ENCODE data around the gene CLRN3.

Gene CLRN3, protein sequence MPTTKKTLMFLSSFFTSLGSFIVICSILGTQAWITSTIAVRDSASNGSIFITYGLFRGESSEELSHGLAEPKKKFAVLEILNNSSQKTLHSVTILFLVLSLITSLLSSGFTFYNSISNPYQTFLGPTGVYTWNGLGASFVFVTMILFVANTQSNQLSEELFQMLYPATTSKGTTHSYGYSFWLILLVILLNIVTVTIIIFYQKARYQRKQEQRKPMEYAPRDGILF

DNA sequence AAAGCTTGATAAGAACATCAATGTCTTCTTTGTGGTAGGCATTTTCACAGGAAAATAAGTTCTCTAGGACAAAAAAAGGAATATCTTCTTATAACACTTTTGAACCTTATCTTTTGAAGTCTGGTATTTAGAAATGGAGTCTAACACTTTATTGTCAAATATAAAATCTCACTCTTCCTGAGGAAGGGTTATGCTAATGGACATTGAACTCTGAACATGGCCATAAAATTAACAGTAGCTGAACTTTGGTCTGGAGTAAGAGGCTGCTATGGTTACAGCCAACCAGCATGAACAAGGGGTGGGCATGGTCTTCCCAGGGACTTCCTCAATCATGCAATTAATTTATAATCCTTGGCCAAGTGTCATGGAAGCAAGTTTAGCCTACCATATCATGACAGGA is at the start of gene CLRN3:
Gene CLRN3, minus strand, starts transcription at position 199 of the 400 bp plus-strand sequence. Its CDS starts 157 bp downstream, at position 42.
- no peak for DNase-seq

GRCh38 chr10:127940866-127941640 is 48.3 kb upstream of the CLRN3 start:
- peak; percentile 17 for DNase-seq

DNA sequence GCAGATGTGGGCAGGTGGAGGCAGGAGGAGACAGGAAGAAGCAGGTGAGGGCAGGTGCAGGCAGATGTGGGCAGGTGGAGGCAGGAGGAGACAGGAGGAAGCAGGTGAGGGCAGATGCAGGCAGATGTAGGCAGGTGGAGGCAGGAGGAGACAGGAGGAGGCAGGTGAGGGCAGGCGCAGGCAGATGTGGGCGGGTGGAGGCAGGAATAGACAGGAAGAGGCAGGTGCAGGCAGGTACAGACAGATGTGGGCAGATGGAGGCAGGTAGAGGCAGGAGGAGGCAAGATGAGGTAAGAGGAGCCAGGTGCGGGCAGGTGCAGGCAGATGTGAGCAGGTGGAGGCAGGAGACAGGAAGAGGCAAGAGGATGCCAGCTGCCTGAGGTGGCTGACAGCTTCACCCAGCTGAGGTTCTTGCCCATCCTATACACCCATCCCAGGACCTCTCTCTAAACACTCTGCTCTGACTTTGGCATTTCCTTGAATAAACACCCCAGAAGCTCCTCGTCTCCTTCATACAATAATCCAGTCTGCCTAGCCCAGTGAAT is 47.1 kb upstream of the CLRN3 start:
- DNase-seq: peak; percentile 4

DNA sequence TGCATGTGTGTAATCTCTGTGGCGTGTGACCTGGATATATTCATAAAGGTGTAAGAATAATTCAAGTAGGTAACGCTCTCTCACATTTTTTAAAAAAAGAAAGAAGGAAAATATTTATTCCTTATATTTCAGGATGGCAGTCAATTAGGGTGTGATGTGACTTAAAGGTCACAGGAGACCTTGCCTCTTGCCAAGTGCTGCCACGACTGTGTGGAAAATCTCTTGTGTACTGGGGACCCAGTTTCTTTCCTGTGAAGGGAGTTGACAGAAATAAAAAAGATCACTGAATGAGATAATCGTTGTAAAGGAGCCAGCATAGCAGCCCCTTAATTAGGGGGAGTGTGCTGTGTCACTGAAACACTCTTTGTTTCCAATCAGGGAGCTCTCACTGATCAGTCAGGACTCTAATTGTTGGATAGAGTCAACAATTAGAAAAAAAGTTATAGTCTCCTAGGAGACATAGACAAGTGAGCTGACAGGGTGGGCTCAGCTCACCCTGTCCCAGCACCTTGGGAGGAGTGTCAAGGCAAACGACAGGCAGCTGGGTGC is 45.2 kb upstream of the CLRN3 start:
- DNase-seq: no peak

DNA sequence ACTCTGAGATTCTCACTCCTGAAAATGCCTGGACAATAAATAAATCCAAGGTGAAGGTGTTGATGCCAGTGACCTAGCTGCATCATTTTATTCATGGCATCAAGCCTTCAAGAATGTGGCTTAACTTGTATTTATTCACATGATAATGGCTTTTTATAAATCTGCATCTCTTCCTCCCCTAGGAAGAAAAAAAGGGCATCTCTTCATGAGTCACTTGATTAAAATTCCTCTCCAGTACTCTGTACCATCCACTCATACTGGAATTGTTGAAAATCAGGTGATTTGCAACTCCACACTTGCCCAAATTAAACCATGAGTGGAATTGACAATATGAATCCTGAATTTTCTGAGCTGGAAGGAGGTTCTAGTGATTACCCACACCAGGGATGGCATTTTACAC is 44.3 kb upstream of the CLRN3 start:
- DNase-seq: no peak

- peak; percentile 49 for DNase-seq
Measured at GRCh38 chr10:127935071-127935561, 42.4 kb upstream of the CLRN3 start.

GRCh38 chr10:127934383-127934782 is 41.6 kb upstream of the CLRN3 start:
- DNase-seq: peak; percentile 10

DNA sequence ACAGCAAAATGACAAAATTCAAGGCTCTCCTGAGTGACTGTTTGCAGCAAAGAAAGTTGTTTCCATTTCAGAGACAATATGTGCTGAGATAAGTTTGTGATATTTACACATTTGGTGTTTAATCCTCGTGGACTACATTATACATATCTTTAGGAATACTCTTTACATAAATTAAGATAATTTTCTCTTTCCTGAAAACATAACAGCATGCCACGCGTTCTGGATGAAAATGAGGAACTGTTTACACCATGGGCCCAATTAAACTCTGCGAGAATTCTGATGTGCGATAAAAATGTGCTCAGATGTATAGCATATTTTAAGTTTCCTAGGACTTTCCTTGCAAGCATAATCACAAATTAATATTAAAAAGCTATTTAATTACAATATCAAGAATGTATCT is 40.5 kb upstream of the CLRN3 start:
- no peak for DNase-seq

DNA sequence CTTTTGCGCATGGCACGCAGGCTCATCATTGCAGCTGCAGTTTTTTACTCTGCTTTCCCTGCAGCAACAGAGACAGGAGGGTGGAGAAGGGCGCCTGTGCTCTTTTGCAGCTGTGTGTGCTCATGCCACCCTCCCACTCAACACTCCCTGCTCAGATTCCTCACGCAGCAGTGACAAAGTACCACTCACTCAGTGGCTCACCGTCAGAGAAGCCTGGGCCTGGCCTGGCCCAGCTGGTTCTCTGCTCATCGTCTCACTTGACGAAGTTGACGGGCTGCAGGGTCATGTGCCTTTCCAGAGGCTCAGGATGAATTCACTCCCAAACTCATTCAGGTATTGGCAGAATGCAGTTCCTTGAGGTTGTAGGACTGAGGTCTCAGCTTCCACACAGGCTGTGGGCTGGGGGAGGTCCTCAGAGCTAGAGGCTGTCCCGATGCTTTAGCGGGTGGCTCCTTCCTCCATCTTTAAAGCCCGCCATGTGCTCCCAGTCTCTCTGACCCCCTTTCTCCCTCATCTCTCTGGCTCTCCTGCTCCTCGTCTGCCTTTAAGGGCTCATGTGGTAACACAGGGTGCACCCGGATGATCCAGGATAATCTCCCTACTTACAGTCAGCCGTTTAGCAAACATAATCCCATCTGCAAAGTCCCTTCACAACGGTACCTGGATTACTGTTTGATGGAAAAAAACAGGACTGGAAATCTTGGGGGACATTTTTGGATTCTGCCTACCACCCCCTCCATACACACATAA is 40.0 kb upstream of the CLRN3 start:
- no peak for DNase-seq

DNA sequence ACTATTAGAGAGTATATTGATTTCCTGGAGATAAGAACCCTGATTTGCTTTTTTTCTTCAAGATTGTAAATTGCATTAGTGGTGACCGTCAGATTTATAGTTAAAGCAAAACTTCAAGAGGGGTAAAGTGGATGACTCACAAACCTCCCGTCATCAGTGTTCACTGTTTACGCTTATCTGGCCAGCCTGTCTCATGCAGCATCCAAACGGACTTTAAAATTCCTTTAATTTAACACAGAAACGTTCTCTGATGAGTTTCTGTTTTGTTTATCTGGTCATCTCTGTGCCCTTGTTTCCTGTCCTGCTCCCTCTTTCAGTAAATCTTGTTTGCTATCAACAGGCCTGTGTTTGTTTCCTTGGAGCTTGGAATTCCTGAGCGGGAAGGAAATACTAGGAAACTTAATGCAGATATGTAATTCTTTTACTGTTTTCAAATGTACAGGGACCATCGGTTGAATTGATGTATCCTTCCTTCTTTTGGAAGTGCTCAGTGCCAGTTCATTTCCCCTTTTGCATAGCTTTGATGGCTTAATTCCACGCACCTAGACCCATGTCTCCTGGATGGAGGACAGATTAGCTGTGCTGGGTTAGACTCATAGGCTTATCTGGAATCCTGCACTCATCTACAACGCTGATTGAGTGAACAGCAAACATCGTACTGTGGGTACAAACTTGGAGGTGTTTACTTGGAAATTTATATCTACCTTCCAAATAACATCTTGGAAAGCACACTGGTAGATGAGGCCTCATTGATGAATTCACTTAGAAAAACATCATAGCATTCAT is 35.5 kb upstream of the CLRN3 start:
- no peak for DNase-seq

DNA sequence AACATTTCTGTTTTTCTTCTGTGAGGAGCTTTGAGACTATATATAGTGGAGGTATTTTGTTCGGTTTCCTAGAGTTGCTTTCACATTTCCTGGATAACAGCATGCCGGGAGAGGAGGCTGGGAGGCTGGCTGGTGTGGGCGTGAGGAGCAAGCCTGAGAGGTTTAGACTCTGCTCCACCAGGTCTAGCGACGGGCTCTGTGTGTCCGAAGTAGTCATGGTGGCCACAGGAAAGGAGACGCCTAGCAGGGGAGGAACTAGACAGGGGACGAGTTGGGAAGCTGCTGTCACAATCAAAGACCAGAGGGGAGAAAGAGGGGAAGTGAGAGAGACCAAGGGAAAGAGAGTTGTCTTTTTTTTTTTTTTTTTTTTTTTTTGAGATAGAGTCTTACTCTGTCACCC is 33.7 kb upstream of the CLRN3 start:
- no peak for DNase-seq

- no peak for DNase-seq
Measured at GRCh38 chr10:127925471-127926207, 32.9 kb upstream of the CLRN3 start.

GRCh38 chr10:127923646-127924045 is 30.9 kb upstream of the CLRN3 start:
- no peak for DNase-seq

- DNase-seq: peak; percentile 82
Measured at GRCh38 chr10:127922675-127923366, 30.1 kb upstream of the CLRN3 start.

DNA sequence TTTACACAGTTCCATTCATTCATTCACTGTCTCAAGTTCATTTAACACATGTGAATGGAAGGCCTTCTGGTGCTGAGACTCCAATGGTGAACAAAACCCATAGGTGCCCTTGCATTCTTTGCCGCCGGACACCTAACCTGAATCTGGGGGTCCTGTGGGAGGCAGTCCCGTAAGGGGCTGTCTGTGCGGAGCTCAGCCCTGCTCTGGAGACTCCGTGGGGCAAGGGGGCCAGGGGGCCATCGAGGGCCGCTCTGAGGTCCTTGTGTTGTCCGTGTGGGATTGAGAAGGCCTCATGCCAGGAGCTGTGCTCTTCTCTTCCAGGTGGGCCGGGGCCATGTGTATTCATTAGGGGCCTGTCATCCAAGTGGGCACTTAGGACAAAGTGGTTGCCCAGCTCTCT is 29.5 kb upstream of the CLRN3 start:
- DNase-seq: no peak

DNA sequence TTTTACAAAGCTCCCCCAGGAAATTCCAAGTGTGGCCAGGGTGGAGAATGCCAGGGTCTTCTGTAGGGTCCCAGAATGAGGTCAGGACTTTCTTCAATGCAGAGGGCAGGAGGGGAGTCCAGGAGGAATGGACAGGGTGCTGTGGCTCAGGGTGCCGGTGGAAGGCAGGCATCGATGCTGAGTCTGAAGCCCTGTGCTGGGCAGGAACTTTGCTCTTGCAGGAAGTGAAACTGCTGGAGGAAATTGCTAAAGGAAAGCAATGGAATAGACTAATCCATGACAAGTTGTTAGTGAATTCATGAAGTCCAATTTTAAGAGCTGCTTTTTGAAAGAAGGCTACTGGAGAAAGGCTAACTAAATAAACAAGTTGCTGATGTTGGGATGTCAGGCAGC is 29.0 kb upstream of the CLRN3 start:
- no peak for DNase-seq

- no peak for DNase-seq
Measured at GRCh38 chr10:127921075-127921752, 28.5 kb upstream of the CLRN3 start.

DNA sequence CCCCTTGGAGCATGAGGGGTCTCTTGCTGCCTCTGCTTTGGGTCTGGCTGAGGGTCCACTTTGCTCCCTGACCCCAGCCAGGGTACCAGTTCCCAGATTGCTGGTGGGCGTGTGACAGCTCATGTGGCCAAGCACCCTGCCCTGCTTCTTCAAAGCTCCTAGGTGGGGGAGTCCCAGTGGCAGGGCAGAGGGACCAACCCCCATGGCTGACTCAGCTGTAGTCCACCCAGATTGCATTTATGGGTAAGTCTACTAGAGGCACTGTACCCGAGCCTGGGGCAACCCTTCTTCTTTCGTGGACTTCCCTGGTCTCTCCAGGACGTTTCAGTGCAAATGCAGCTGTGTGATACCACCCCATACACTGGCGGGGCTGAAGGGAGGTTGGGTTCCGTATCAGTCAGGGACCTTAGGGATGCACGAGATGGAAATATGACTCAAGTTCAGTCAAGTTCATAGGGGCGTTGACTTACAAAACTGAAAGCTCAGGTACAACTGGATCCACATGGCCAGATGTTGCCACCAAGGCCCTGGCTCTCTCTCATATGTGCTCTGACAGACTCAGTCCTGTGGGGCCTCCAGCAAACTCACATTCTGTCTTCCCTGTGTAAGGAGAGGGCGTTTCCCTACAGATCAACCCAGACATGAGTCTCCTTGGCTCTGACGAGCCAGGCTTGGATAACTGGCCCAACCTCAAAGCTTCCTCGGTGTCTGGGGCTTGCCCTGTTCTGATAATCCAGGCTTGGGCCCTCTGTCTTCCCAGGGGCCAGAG is 27.7 kb upstream of the CLRN3 start:
- no peak for DNase-seq
